Fibroblast of the aortic adventitia (primary cell): ENCODE measurements around the gene MICAL3. TPM values are rescaled to one million over a fixed set of nuclear protein-coding genes. Genes with fewer than 3 reads are reported as not detected.

Experiments used
- DNase-seq: peaks from one replicate; pipeline ENCODE4 v3.0.0-alpha.2; 2010; ENCODE audit warnings: low read depth
- H3K4me3 ChIP-seq: 2 replicates; pipeline ENCODE4 v1.5.1; 2011; ENCODE audit warnings: low read depth, mild to moderate bottlenecking, control low read depth, low read length, moderate library complexity
- total RNA-seq: library from RNA; depleted of rRNA; stranded (reverse); fragments of >200 nt; gene quantifications from 2 replicates; pipeline ENCODE4 v1.2.3, GENCODE V29; 2012; ENCODE audit warnings: low replicate concordance
- TF ChIP-seq, protein P1 (sequence below): IDR thresholded peaks from 2 replicates; pipeline ENCODE4 v1.5.1; 2011; ENCODE audit warnings: mild to moderate bottlenecking, low read length, control low read depth, inconsistent platforms; ENCODE audit not compliant: insufficient read depth

The MICAL3 gene
- total RNA-seq, 1 donor: 18.8 TPM

DNA sequence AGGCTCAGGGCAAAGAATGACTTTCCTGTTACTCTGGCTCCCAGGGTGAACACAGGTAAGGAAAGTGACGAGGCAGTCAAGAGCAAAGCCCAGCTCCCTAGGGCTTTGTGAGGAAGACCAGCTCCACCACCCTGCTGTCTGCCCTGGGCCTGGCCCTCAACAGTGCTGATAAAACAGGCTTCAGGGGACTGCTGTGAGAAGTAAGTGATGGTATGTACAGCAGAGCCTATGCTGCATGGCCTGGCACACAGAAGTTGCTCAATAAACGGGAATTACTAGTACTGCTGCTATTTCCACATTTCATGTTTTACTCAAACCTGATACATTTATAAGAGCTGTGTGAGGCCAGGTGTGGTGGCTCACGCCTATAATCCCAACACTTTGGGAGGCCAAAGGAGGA is 50.3 kb downstream of the MICAL3 start:
- TF ChIP-seq, protein P1, sequence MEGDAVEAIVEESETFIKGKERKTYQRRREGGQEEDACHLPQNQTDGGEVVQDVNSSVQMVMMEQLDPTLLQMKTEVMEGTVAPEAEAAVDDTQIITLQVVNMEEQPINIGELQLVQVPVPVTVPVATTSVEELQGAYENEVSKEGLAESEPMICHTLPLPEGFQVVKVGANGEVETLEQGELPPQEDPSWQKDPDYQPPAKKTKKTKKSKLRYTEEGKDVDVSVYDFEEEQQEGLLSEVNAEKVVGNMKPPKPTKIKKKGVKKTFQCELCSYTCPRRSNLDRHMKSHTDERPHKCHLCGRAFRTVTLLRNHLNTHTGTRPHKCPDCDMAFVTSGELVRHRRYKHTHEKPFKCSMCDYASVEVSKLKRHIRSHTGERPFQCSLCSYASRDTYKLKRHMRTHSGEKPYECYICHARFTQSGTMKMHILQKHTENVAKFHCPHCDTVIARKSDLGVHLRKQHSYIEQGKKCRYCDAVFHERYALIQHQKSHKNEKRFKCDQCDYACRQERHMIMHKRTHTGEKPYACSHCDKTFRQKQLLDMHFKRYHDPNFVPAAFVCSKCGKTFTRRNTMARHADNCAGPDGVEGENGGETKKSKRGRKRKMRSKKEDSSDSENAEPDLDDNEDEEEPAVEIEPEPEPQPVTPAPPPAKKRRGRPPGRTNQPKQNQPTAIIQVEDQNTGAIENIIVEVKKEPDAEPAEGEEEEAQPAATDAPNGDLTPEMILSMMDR: no peak
- no peak for DNase-seq

DNA sequence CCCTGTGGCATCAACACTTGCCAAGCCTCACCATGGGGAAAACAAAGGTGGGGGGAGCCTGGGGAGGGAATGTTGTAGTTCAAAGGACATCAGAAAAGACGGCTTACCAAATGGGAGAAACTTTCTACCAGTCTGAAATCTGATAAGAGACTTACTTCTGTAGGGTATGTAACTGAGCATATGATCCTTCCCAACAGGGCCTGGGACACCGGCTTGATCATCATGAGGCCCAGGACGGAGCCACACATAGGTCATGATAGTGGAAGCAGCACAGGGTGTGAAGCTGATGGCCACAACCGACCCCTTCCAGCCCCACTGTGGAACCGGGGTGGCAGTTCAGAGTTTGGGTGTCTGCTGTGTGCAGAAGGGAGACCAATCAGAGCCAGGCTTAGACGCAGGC is 51.1 kb downstream of the MICAL3 start:
- no peak overlapping the region for H3K4me3 ChIP-seq
- no peak for DNase-seq
- TF ChIP-seq, protein P1: no peak

More for the DNA sequence above, 50.3 kb downstream of the MICAL3 start:
- no peak overlapping the region for H3K4me3 ChIP-seq

DNA sequence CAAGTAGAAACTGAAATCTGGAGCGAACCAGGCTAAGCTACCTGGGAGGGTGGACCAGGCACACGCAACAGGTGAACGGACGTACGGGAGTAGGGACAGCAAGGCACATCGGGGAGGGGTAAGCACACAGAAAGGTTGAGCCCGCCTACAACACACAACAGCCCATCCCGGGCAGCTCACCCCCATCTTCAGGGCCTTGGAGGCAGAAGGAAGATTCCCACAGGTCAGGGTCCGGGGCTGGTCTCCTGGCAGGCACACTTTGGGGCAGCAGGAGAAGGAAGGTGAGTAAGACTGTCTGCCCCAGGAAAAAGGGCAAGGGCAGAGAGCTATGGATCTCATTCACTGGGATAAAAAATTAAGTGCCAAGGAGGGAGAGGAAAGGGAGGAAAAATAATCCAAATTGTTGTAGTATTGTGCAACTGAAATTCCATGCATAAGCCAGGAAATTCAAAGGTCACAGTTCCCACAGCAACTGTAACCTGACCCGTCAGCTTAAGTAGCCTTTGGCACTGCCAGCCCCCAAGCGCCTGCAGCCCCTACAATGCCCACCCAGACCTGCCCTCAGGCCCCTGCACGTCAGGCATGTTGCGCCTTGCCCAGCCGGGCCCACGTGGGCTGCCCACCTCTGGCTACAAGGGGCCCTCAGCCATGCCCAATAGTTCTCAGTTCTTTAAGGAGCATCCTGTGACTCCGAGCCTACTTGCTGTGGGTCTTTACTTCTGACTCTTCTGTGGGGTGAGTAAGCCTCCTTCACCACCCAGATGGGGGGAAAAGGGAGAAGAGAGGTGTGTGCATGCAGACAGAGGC is 51.8 kb downstream of the MICAL3 start:
- H3K4me3 ChIP-seq: no peak overlapping the region
- peak; percentile 89 for DNase-seq
- TF ChIP-seq, protein P1: no peak

DNA sequence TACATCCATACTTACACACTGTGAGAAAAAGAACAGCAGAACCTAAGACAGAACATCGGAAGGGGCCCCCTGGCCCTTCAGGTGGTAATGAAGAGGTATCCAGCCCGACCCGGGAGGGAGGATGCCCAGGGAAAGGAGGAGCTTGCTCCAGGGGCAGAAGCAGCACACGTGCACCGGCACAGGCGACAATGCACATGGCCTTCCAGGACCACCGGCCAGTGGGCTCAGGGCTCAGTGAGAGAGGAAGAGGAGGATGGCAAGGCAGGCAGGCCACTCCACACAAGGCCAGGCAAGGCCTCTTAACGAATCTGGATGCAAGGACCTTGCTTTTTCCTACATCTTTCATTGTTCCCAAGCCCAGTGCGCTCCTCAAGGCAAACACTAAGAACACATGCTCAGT is 52.6 kb downstream of the MICAL3 start:
- TF ChIP-seq, protein P1: no peak
- no peak for DNase-seq
- no peak overlapping the region for H3K4me3 ChIP-seq

DNA sequence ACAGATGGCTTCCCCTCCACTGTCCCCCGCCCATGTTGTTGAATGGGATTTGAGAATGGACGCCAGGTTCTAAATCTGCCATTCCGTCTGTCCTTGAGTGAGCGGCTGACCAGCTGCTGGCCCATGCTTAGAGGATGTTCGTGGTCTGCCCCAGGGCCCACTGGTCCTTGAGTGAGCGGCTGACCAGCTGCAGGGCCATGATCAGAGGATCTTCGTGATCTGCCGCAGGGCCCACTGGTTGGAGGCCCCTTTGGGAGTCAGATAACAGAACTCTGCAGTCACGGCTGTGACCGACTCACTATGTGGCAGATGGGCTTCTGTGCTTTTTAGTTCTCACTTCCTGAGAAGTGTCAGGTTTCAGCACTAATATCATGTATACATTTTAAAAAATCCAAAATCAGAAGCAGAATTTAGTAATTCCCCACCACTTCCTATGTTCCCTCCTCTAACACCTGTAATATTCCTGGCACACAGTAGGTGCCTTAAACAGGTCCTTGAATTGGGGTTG is 54.1 kb downstream of the MICAL3 start:
- DNase-seq: no peak
- TF ChIP-seq, protein P1: no peak
- no peak overlapping the region for H3K4me3 ChIP-seq

DNA sequence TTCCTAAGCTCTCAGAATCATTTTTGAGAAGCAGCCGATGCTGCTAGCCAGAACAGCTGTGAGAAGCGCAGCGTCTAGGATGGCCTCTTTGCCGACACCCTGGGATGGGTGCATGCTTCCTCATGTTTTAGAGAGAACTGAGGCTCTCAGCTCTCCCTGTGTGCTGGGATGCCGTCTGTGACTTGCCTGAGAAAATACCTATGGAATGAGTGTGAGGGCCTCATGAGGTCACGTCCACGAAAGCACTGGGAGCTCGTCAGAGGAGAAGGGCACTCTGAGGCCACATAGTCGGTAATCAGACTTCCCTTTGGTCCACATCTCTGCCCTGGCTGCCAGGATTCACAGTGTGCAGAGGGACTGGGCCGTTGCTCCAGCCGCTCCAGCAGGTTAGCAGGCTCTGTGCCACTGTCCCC is 54.7 kb downstream of the MICAL3 start:
- peak; percentile 86 for DNase-seq
- TF ChIP-seq, protein P1: no peak
- H3K4me3 ChIP-seq: no peak overlapping the region
